Testis (tissue), 3 donors: ENCODE results near the gene HNRNPA3. TPM values are rescaled to one million over a fixed set of nuclear protein-coding genes. Genes with fewer than 3 reads are reported as not detected.
"Not testable (repeated sequence)": the region's sequence is repeated elsewhere in the genome, so short reads cannot be mapped to it uniquely, and the experiment has no call there.

Experiments
- DNase-seq: peaks from one replicate; pipeline ENCODE4 v3.0.0-alpha.2; 2019
- H3K27ac ChIP-seq, 2 donors: fragments of 200-600 bp; sonication (generic); one replicate each; pipeline ENCODE4 v1.5.1; 2019
- H3K27me3 ChIP-seq: fragments of 200-600 bp; sonication (generic); one replicate; pipeline ENCODE4 v1.5.1; 2019
- H3K36me3 ChIP-seq: fragments of 200-600 bp; sonication (generic); one replicate; pipeline ENCODE4 v1.5.1; 2017; ENCODE audit warnings: low read depth; ENCODE audit errors: missing control alignments
- H3K4me1 ChIP-seq: fragments of 200-600 bp; sonication (generic); one replicate; pipeline ENCODE4 v1.5.1; 2019
- H3K4me3 ChIP-seq, 2 donors: fragments of 200-600 bp; sonication (generic); one replicate each; pipeline ENCODE4 v1.5.1; 2017 to 2019
- H3K9me3 ChIP-seq: fragments of 200-600 bp; sonication (generic); one replicate; pipeline ENCODE4 v1.5.1; 2017
- CTCF ChIP-seq, 3 experiments: fragments of 450-650 bp in 2 of 3; fragments of 200-600 bp in 1 of 3; sonication (generic) in 1 of 3; IDR thresholded peaks; one replicate each; pipeline ENCODE4 v1.5.1; 2016 to 2019; ENCODE audit warnings: antibody characterized with exemption in 3 of 3, mild to moderate bottlenecking in 2 of 3, moderate library complexity in 1 of 3
- POLR2A ChIP-seq: fragments of 450-650 bp; IDR thresholded peaks from one replicate; pipeline ENCODE4 v1.6.1; 2017; ENCODE audit warnings: antibody characterized with exemption, mild to moderate bottlenecking, moderate library complexity
- WGBS, 2 donors: methylation state at CpG; one replicate each; pipeline ENCODE4 v1.1.5; 2018; 5-methylcytosine and 5-hydroxymethylcytosine counted together
- intact Hi-C: fragments of 100-400 bp; cut with DNase I; formaldehyde crosslinking; loops from one replicate; pipeline ENCODE4 v1.15.1; 2023; ENCODE audit warnings: low total_unique reads
- polyA plus RNA-seq: library from polyadenylated mRNA; stranded (reverse); fragments of 350-450 nt; fragmentation: Illumina TruSeq; extraction: RNeasy Lipid Tissue Mini Kit (QIAGEN cat#74804); gene quantifications from one replicate; pipeline ENCODE4 v1.2.3, GENCODE V29; 2014; ENCODE audit warnings: low read depth, low replicate concordance; ENCODE audit not compliant: insufficient read depth
- total RNA-seq, 2 donors: library from RNA; depleted of rRNA; stranded (reverse); fragments of >200 nt; gene quantifications; one replicate each; pipeline ENCODE4 v1.2.3, GENCODE V29; 2016

Gene HNRNPA3
- total and polyA plus RNA-seq, 3 donors from 2014 or later = 81.3 to 284 (median 103) TPM

DNA sequence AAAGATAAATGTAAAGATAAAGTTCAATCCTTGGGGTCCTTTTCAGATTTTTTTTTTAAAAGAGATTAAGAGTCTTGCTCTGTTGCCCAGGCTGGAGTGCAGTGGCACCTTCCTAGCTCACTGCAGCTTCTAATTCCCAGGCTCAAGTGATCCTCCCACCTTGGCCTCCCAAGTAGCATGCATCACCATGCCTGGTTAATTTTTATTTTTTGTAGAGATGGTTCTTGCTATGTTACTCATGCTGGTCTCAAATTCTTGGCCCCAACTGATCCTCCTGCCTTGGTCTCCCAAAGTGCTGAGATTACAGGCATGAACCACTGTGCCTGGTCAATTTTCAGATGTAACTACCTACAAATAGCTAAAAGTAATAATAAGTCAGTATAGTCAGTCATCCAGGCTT lies 30.9 kb downstream of the HNRNPA3 start:
- Histone ChIP-seq H3K36me3 (no peaks in the 10 kb centered on the region), H3K27me3 (no peaks in the 10 kb centered on the region), H3K4me1 (peaks cover 71% of the 10 kb centered on the region), H3K4me3 (no peak overlapping the region), H3K27ac (peak overlapping the region; percentile 81 to 85), H3K9me3 (no peaks in the 10 kb centered on the region)
- intact Hi-C loops = no loop called here
- TF ChIP-seq POLR2A = no peak
- no peak for TF ChIP-seq CTCF (IDR thresholded peaks at IDR 0.05)
- DNase-seq = no peak

- no peaks in the 10 kb centered on the region for H3K9me3 ChIP-seq
- H3K27me3 ChIP-seq = no peaks in the 10 kb centered on the region
- TF ChIP-seq POLR2A (no peak), CTCF (IDR thresholded peaks at IDR 0.05) (no peak)
- intact Hi-C loops = no loop called here
- peak overlapping the region in 1 of 2 donors; percentile 85 for H3K27ac ChIP-seq
- no peak overlapping the region for H3K4me3 ChIP-seq
- no peak for DNase-seq
- H3K36me3 ChIP-seq = no peaks in the 10 kb centered on the region
- peaks cover 68% of the 10 kb centered on the region for H3K4me1 ChIP-seq
- 88 to 93% methylated on average over 6 of the region's 6 CpGs for WGBS, 2 donors
These were observed 31.7 kb downstream of the HNRNPA3 start for GRCh38 chr2:177244244-177244771.

DNA sequence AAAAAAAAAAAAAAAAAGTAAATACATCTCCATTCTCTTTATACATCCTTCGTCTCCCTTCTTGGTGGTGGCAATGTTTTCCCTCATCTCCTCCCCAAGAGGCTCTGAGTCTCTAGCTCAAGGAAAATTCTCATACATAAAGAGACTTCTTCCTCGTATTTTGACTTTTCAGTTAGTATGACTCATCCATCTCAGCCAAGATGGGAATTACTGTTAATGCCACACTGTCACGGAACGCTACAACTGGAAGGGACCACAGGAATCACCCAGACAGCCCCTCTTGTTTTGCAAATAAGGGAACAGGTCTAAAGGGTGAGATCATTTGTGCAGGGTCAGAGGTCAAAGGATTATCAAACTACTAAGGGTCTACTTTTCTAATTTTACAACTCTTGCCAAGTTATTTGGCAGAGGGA lies 32.4 kb downstream of the HNRNPA3 start:
- intact Hi-C loops = no loop called here
- peaks cover 63% of the 10 kb centered on the region for H3K4me1 ChIP-seq
- no peaks in the 10 kb centered on the region for H3K27me3 ChIP-seq
- no peaks in the 10 kb centered on the region for H3K9me3 ChIP-seq
- no peak overlapping the region for H3K4me3 ChIP-seq
- TF ChIP-seq CTCF (IDR thresholded peaks at IDR 0.05) = no peak
- no peak for TF ChIP-seq POLR2A
- no peaks in the 10 kb centered on the region for H3K36me3 ChIP-seq
- no peak overlapping the region for H3K27ac ChIP-seq
- no peak for DNase-seq
- 45 to 52% methylated on average over 4 of the region's 4 CpGs for WGBS, 2 donors

GRCh38 chr2:177246000-177246399 lies 33.4 kb downstream of the HNRNPA3 start:
- 18 to 21% methylated on average over 3 of the region's 3 CpGs for WGBS, 2 donors
- no peak for TF ChIP-seq CTCF (IDR thresholded peaks at IDR 0.05)
- TF ChIP-seq POLR2A = no peak
- no peaks in the 10 kb centered on the region for H3K36me3 ChIP-seq
- DNase-seq = no peak
- H3K4me1 ChIP-seq = peaks cover 62% of the 10 kb centered on the region
- H3K27me3 ChIP-seq = no peaks in the 10 kb centered on the region
- intact Hi-C loops = no loop called here
- H3K4me3 ChIP-seq = no peak overlapping the region
- no peaks in the 10 kb centered on the region for H3K9me3 ChIP-seq
- no peak overlapping the region for H3K27ac ChIP-seq

GRCh38 chr2:177246523-177247030 lies 34.0 kb downstream of the HNRNPA3 start:
- H3K36me3 ChIP-seq, H3K27me3 ChIP-seq, intact Hi-C loops, H3K4me3 ChIP-seq, H3K27ac ChIP-seq, H3K9me3 ChIP-seq, DNase-seq: not testable (repeated sequence)
- 76 to 85% methylated on average over 2 of the region's 2 CpGs for WGBS, 2 donors
- peaks cover 63% of the 10 kb centered on the region for H3K4me1 ChIP-seq
